ENCODE measurements around the gene ABHD16A. TPM values are rescaled to one million over a fixed set of nuclear protein-coding genes. Genes with fewer than 3 reads are reported as not detected.

ABHD16A gene
- total RNA-seq, 4 donors from 2014 or later, result 37.1 to 62.1 (median 49.9) TPM

DNA sequence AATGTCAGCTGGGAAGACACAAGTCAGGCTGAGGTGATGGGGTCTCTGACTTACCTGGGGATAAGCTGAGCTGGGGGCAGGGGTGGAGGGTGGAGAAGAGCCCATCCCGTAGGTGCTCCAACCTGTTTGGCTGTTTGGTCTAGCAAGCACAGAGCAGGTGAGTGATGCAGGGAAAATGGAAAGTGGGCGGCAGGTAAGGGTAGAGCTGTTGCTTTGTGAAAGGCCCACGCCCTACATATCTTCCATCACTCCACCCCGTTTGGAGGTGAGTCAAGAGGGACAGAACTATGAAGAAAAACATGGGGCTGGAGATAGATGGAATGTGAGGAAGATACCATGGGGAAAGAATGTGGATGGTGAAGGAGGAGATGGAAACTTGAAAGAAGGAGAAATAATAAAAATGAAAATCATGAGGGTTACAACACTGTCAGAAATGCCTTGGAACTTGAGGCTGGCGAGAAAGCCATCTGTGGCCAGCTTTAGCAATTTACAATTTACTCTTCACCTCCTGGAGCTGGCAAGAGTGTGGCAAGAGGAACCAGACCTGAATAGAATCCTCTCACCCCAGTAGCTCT lies 17.2 kb upstream of the ABHD16A start:
- Histone ChIP-seq H3K4me3 (no peak overlapping the region), H3K4me1 (no peaks in the 10 kb centered on the region), H3K9me3 (no peaks in the 10 kb centered on the region), H3K36me3 (peaks cover 0 to 3% (median 0%) of the 10 kb centered on the region in 3 donors), H3K27ac (no peak overlapping the region), H3K27me3 (no peaks in the 10 kb centered on the region)
- WGBS, 2 donors, result 83 to 86% methylated on average over 5 of the region's 5 CpGs
- no peak for TF ChIP-seq CTCF (IDR thresholded peaks at IDR 0.05)
- no peak for TF ChIP-seq EP300 (IDR thresholded peaks at IDR 0.05)
- no peak for TF ChIP-seq POLR2A (IDR thresholded peaks at IDR 0.05)
- DNase-seq (ENCODE audit: low spot score in 2 of 2), result no peak

- TF ChIP-seq CTCF (IDR thresholded peaks at IDR 0.05) (no peak), EP300 (IDR thresholded peaks at IDR 0.05) (no peak), POLR2A (IDR thresholded peaks at IDR 0.05) (no peak)
- Histone ChIP-seq H3K4me1 (peaks cover 0 to 2% (median 0%) of the 10 kb centered on the region in 4 donors), H3K27me3 (no peaks in the 10 kb centered on the region), H3K27ac (no peak overlapping the region), H3K36me3 (no peaks in the 10 kb centered on the region), H3K4me3 (no peak overlapping the region), H3K9me3 (no peaks in the 10 kb centered on the region)
- no peak for DNase-seq (ENCODE audit: low spot score in 2 of 2)
- WGBS, 2 donors, result 86 to 92% methylated on average over 5 to 6 of the region's 6 CpGs
Observed at GRCh38 chr6:31719001-31719400, 15.9 kb upstream of the ABHD16A start.

DNA sequence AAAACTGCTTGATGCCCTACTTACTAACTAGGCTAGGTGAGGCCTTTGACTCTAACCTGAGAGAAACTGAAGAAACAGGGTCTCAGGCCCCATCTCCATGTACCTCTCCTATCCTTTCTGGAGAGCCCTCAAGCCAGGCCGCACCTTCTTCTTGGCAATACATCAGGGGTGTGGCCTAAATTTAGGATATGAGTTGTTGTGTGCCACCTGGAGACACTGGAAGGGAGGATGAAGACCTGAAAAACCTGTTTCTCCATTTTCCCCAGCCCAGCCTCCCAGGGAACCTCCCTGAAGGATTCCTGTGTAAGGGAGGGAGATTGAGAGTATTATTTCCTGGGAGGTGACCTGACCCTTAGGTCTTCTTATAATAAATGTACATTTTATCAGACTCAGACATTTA lies 15.1 kb upstream of the ABHD16A start:
- no peaks in the 10 kb centered on the region for H3K27me3 ChIP-seq
- TF ChIP-seq POLR2A (IDR thresholded peaks at IDR 0.05) (no peak), EP300 (IDR thresholded peaks at IDR 0.05) (no peak), CTCF (IDR thresholded peaks at IDR 0.05) (no peak)
- H3K4me3 ChIP-seq, result no peak overlapping the region
- WGBS, 2 donors, result 70 to 71% methylated on average over 1 of the region's 1 CpG
- DNase-seq (ENCODE audit: low spot score in 2 of 2), result no peak
- no peaks in the 10 kb centered on the region for H3K36me3 ChIP-seq
- H3K4me1 ChIP-seq, result peaks cover 0 to 7% (median 0%) of the 10 kb centered on the region in 4 donors
- no peak overlapping the region for H3K27ac ChIP-seq
- H3K9me3 ChIP-seq, result no peaks in the 10 kb centered on the region

GRCh38 chr6:31717499-31718222 lies 14.5 kb upstream of the ABHD16A start:
- WGBS, 2 donors, result 63 to 78% methylated on average over 10 of the region's 10 CpGs

More at GRCh38 chr6:31717499-31718222, 14.5 kb upstream of the ABHD16A start:
- H3K9me3 ChIP-seq, result no peaks in the 10 kb centered on the region
- peaks cover 0 to 7% (median 0%) of the 10 kb centered on the region in 4 donors for H3K4me1 ChIP-seq
- H3K4me3 ChIP-seq, result no peak overlapping the region
- H3K36me3 ChIP-seq, result no peaks in the 10 kb centered on the region
- no peak overlapping the region for H3K27ac ChIP-seq
- no peak for DNase-seq (ENCODE audit: low spot score in 2 of 2)
- H3K27me3 ChIP-seq, result no peaks in the 10 kb centered on the region
- TF ChIP-seq CTCF (IDR thresholded peaks at IDR 0.05), result no peak
- TF ChIP-seq POLR2A (IDR thresholded peaks at IDR 0.05), result no peak
- no peak for TF ChIP-seq EP300 (IDR thresholded peaks at IDR 0.05)

All from tibial nerve (tissue), 4 donors.